HG03159 (cell line): ENCODE results near the gene PALD1.

Source experiments
- ATAC-seq: cut with Tn5 transposase; IDR thresholded peaks from one replicate; pipeline ENCODE4 v1.9.1; 2021; ENCODE audit warnings: mild to moderate bottlenecking, moderate library complexity; ENCODE audit not compliant: unreplicated experiment

The PALD1 gene

DNA sequence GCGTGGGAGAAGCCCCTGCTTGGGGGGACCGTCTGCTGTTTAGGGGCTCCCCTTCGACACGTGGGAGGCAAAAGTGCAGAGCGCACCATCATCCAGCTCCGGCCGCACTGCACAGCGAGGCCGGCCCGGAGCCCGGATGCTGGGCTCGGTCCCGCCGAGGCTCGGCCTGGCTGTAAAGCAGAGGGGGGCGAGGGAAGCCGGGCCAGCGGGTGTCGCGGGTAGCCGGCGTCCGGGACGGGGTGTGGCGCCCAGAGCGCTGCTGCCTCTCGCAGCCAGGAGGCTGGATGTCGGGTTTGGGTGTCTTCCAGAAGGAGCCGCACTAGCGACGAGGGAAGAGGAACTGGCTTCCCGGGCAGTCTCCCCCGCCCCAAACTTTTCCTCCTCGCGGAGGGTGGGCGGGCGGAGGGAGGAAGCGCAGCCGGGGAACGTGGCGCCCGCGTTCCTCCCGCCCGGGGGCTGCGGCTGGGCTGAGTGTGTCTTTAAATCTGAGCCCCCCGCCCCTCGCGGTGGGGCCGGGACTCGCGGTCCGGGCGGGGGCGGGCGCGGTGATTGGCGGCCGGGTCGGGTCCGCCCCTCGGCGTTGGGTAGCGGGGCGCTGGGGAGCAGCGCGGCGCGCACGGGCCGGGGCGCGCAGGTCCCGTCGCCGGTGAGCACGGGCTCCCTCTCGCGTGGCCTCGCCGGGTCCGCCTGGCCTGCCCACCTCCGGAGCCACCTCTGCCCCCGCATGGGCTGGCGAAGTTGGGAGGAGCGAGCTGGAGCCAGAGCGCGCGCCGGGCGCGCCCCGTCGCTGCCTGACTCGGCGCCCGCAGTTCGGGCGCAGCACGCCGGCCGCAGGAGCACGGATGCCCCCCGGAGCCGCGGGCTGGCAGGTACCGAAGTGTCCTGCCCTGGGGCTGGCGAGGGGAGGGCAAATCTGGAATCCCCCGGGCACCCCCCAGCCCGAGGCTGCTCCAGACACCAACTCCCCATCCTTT lies at the start of gene PALD1:
Gene PALD1 (plus strand): TSS at position 577 of the 974 bp plus-strand sequence. CDS start 47,185 bp downstream, outside the sequence.
- no peak for ATAC-seq

GRCh38 chr10:70430493-70431445 lies 47.8 kb upstream of the PALD1 start:
- no peak for ATAC-seq

GRCh38 chr10:70432101-70432500 lies 46.5 kb upstream of the PALD1 start:
- no peak for ATAC-seq

- no peak for ATAC-seq
Observed at GRCh38 chr10:70432561-70433263, 45.9 kb upstream of the PALD1 start.

GRCh38 chr10:70433581-70434280 lies 44.8 kb upstream of the PALD1 start:
- no peak for ATAC-seq

DNA sequence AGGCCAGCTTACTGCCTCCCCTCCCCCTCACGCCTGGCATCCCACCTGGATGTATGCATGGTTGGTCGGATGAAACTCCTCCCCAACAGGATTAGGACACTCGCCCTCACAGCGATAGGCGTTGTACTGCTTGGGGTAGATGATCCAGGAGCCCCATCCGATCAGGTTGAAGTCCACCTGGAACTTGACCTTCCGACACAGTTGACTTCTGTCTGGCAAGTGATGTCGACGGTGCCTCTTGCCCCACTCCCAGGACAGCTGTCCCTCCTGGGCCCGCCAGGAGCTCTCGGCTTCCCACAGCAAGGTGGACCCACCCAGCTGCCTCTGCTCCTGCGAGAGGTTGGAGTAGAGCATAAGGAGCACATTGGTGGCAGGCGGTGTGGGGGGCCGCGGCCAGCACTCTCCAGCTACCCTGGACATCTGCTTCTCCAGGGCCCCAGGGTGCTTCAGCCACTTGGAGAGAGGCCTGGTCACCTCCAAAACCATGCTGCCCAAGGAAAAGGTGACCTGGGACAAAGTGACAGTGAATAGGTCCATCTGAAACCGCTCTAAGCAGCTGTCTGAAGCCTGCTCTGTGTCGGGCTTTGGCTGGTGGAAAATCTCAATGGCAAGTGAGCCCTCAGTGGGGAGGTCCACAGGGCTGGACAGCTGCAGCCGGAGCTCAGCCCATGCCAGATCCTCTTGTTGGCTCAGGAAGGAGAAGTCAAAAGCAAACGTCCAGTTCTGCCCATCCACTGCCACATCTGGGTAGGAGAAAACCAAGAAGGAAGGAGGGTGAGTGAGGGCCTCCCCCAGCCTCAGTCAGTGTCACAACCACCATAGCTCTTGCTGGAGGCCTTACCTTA lies 43.1 kb upstream of the PALD1 start:
- no peak for ATAC-seq

GRCh38 chr10:70437721-70438120 lies 40.8 kb upstream of the PALD1 start:
- no peak for ATAC-seq

DNA sequence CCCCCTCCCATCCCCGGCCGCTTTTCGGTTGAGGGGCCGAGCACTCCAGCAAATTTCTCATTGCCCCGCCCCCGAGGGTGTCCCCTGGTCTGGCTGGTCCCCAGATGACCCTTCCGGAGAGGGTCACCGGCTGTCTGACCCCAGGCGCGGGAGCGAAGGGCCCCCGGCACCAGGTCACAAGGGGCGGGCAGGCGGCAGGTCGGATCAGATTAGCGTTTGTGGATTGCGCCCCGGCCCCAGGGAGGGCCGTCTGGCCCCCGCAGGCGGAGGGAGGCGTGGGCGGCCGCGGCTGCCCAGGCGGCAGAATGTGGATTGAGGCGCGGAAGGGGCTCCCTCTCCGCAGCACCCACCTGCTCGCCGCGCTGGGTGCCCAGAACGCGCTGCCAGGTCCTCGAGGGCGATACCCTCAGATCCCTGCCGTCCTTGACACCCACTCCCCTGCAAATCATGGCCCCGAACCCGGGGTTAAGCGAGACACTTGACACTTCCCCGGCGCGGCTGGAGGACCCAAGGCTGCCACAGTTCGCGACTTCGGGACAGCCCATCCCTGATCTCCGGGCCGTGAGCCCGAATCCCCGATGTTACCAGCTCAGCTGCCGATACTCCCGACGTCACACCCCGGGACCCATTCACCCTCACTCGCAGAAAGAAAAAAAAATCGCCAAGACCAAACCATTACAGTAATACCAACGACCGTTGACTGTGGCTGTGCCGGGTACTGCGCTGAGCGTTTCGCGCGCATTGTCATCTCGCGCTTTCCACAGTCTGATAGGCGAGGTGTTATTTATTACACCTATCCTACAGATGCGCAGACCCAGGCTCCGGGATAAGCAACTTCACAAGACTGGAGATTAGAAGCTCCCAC lies 38.0 kb upstream of the PALD1 start:
- no peak for ATAC-seq

- no peak for ATAC-seq
Observed at GRCh38 chr10:70441161-70441894, 37.2 kb upstream of the PALD1 start, which contains the start of gene NODAL. TSS of gene NODAL (minus strand) at chr10:70441681. CDS start at chr10:70441667, 14 bp downstream.

- no peak for ATAC-seq
Observed at GRCh38 chr10:70441895-70442309, 36.7 kb upstream of the PALD1 start.

DNA sequence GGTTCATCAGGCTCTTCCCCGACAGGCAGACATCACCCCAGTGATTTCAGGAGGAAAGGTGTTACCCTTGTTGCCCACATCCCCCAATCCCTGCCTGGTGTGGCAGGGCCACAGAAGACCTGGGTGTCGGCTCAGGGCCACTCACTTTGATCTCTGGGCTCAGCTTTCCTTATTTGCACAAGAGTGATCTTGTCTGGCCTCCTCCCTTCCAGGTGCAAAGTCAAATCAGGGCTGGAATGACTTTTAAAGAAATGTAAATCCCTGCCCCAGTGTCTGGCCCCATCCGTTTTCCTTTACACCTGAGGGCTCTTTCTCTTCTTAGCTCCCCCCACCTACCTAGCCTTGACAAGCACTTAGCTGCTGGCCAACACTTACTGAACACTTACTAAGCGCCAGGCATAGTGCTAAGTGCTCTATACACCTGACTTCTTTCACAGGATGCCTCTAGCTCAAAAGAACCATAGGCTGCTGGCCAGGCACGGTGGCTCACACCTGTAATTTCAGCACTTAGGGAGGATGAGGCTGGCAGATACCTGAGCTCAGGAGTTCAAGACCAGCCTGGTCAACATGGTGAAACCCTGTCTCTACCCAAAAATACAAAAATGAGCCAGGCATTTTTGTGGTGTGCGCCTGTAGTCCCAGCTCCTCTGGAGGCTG lies 36.1 kb upstream of the PALD1 start:
- ATAC-seq = no peak

DNA sequence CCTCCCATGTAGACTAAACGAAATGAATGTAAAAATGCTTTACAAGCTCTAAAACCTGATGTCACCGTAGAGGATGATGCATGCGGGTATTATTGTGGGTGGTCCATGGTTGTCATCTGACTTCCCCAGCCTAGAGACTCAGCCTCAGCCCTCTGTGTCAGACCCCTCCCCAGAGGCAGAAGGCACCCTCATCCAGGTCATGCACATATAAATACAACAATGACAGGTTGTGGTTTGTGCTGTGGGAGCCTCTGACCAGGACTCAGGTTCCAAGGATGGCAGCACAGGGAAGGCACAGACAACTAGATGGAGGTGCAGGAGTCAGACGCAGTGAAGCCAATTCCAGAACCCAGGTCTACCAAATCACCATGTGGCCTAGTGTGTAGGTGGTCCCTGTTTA lies 33.8 kb upstream of the PALD1 start:
- ATAC-seq = no peak

DNA sequence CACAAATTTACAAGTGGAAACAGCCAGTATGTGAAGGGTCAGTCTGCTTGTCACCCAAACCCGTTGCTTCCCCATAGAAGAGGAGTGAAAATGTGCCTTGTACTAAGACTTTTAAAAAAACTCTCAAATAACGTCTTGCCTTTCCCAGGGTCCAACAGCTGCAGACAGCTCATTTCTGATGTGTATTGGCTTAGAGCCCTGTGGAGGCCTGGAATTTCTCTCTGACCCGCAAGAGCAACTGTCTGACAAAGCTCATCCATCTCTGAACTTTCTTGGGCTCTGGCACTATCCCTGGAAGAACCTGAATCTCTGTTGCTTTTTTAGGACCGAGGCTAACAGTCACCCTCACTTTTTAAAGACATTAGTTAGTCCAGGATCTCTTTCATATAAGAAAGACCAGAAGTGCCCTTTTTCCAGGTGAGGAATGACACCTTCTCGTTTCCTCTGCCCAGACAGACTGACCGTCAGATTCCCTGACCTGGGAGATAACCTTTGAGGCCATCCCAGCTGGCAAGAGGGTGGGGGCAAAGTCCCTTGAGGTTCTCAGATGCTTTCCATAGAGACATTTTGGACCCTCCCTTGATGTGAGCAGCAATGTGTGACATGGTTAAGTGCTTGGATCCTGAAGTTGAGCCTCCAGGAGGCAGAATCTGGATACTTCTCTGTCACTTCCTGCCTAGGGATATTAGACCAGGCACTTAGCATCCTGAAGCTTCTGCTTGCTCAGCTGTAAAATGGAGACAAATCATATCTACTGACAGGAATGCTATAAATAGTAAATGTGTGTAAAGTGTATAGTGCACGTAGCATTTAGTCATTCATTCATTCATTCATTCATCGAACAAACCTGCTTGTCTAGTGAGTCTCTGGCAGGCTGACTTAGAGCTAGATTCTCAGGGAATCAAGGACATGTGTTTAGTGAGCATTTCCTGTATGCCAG lies 32.6 kb upstream of the PALD1 start:
- no peak for ATAC-seq

- no peak for ATAC-seq
Observed at GRCh38 chr10:70448236-70448635, 30.3 kb upstream of the PALD1 start.

- ATAC-seq = no peak
Observed at GRCh38 chr10:70455213-70455630, 23.3 kb upstream of the PALD1 start.

GRCh38 chr10:70456164-70456563 lies 22.4 kb upstream of the PALD1 start:
- no peak for ATAC-seq
